ENCODE measurements around the gene GPC2. TPM values are rescaled to one million over a fixed set of nuclear protein-coding genes. Genes with fewer than 3 reads are reported as not detected.
A peak's percentile ranks its signal among the peaks of the same experiment; 100 is the strongest.
"Not testable (repeated sequence)": the region's sequence is repeated elsewhere in the genome, so short reads cannot be mapped to it uniquely, and the experiment has no call there.

GPC2 gene
- polyA plus RNA-seq, 1 donor (not counting 4 experiments of a cell fraction or from before 2014, with no cell fraction given): 0.55 TPM

DNA sequence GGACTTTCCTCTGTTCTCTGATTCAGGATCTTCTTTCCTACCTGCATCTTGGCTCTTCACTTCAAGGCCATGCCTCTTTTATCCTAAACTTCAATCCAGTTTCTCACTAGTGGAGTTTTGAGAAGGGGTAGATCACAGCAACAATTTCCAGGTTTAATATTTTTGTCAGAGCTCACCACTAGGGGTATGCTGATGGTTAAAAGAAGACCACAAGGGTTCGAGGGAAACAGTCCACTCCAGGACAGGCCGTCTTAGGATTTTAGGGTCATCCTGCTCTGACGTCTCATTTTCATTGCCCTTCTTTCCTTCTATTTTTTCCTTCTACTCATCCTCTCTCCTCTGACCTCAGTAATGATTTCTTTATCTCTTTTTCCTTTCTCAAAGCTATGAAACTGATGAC, 11.9 kb upstream of the GPC2 start:
- DNase-seq (ENCODE audit: low read depth, low spot score) (no peak), FAIRE-seq (no peak)
- Histone ChIP-seq H3K4me3 (ENCODE audit: control insufficient read depth in 2 of 3, extremely low read depth in 1 of 3, insufficient read depth in 2 of 3, low read depth in 1 of 3, low read length in 3 of 3) (no peak overlapping the region), H3K9ac (ENCODE audit: control insufficient read depth, extremely low read depth, insufficient read depth, low read length) (no peak overlapping the region), H3K36me3 (ENCODE audit: control insufficient read depth in 2 of 2, extremely low read depth in 1 of 2, insufficient read depth in 2 of 2, low read length in 2 of 2) (no peaks in the 10 kb centered on the region), H2AFZ (ENCODE audit: control insufficient read depth, low read length) (no peak overlapping the region), H3K27me3 (ENCODE audit: control insufficient read depth, extremely low read depth, insufficient read depth, low read length) (no peaks in the 10 kb centered on the region), H3K9me3 (ENCODE audit: control insufficient read depth, low read depth, low read length) (no peaks in the 10 kb centered on the region), H3K4me2 (ENCODE audit: control insufficient read depth, extremely low read depth, insufficient read depth, low read depth, low read length) (no peak overlapping the region), H3K9me1 (ENCODE audit: control insufficient read depth, extremely low read depth, insufficient read depth, low read length) (no peaks in the 10 kb centered on the region), H3K4me1 (ENCODE audit: control insufficient read depth, extremely low read depth, insufficient read depth, low read length) (no peaks in the 10 kb centered on the region), H3K79me2 (ENCODE audit: control insufficient read depth, insufficient read depth, low read length) (no peaks in the 10 kb centered on the region), H3K27ac (ENCODE audit: control insufficient read depth, insufficient read depth, low read length) (no peak overlapping the region), H4K20me1 (ENCODE audit: control insufficient read depth, extremely low read depth, insufficient read depth, low read length) (no peaks in the 10 kb centered on the region)
- TF ChIP-seq EZH2 (IDR thresholded peaks at IDR 0.05; ENCODE audit: low read length): no peak
- TF ChIP-seq CTCF (optimal IDR thresholded peaks at IDR 0.05 in 1 of 3, IDR thresholded peaks at IDR 0.05 in 1 of 3, conservative IDR thresholded peaks at IDR 0.05 in 1 of 3; ENCODE audit: extremely low read depth in 1 of 3, insufficient read depth in 2 of 3, low read length in 3 of 3): peak in 1 of 3 experiments; percentile 9
- dilution Hi-C loops (cut with MboI; ENCODE audit: extremely low pct_ligation_motif_present, low sequenced_read_pairs): no loop called here

DNA sequence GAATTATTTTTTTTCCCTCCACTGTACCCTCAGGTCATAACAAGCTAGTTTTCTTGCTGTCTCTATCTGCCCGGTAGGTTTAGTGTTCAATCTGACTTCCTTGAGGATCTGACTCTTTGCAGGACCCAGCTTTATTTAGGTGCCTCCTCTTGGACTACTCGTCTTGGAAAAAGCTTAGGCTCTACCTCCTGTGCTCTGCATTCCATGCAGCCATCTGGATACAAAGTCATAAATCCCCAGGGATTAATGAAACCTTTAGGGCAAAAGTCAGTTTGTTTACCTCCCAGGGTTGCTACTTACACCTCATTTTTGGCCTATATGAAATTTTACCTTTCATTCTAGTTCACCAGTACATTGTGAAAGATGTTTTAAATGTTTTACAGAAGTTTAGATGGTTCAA, 8.5 kb upstream of the GPC2 start:
- Histone ChIP-seq H3K9me1 (ENCODE audit: control insufficient read depth, extremely low read depth, insufficient read depth, low read length) (no peaks in the 10 kb centered on the region), H3K9ac (ENCODE audit: control insufficient read depth, extremely low read depth, insufficient read depth, low read length) (no peak overlapping the region), H2AFZ (ENCODE audit: control insufficient read depth, low read length) (no peak overlapping the region), H3K27ac (ENCODE audit: control insufficient read depth, insufficient read depth, low read length) (no peak overlapping the region), H3K79me2 (ENCODE audit: control insufficient read depth, insufficient read depth, low read length) (no peaks in the 10 kb centered on the region), H3K4me2 (ENCODE audit: control insufficient read depth, extremely low read depth, insufficient read depth, low read depth, low read length) (no peak overlapping the region), H3K4me3 (ENCODE audit: control insufficient read depth in 2 of 3, extremely low read depth in 1 of 3, insufficient read depth in 2 of 3, low read depth in 1 of 3, low read length in 3 of 3) (no peak overlapping the region), H4K20me1 (ENCODE audit: control insufficient read depth, extremely low read depth, insufficient read depth, low read length) (no peaks in the 10 kb centered on the region), H3K27me3 (ENCODE audit: control insufficient read depth, extremely low read depth, insufficient read depth, low read length) (no peaks in the 10 kb centered on the region), H3K4me1 (ENCODE audit: control insufficient read depth, extremely low read depth, insufficient read depth, low read length) (no peaks in the 10 kb centered on the region), H3K36me3 (ENCODE audit: control insufficient read depth in 2 of 2, extremely low read depth in 1 of 2, insufficient read depth in 2 of 2, low read length in 2 of 2) (no peaks in the 10 kb centered on the region), H3K9me3 (ENCODE audit: control insufficient read depth, low read depth, low read length) (no peaks in the 10 kb centered on the region)
- no peak for TF ChIP-seq EZH2 (IDR thresholded peaks at IDR 0.05; ENCODE audit: low read length)
- TF ChIP-seq CTCF (optimal IDR thresholded peaks at IDR 0.05 in 1 of 3, IDR thresholded peaks at IDR 0.05 in 1 of 3, conservative IDR thresholded peaks at IDR 0.05 in 1 of 3; ENCODE audit: extremely low read depth in 1 of 3, insufficient read depth in 2 of 3, low read length in 3 of 3): no peak
- DNase-seq (ENCODE audit: low read depth, low spot score) (no peak), FAIRE-seq (no peak)
- dilution Hi-C loops (cut with MboI; ENCODE audit: extremely low pct_ligation_motif_present, low sequenced_read_pairs): no loop called here

GRCh38 chr7:100183090-100183489, 5.9 kb upstream of the GPC2 start:
- H3K27ac ChIP-seq (ENCODE audit: control insufficient read depth, insufficient read depth, low read length); FAIRE-seq; H3K9ac ChIP-seq (ENCODE audit: control insufficient read depth, extremely low read depth, insufficient read depth, low read length); H3K4me2 ChIP-seq (ENCODE audit: control insufficient read depth, extremely low read depth, insufficient read depth, low read depth, low read length); dilution Hi-C loops (cut with MboI; ENCODE audit: extremely low pct_ligation_motif_present, low sequenced_read_pairs); H3K79me2 ChIP-seq (ENCODE audit: control insufficient read depth, insufficient read depth, low read length); H3K9me1 ChIP-seq (ENCODE audit: control insufficient read depth, extremely low read depth, insufficient read depth, low read length); H3K27me3 ChIP-seq (ENCODE audit: control insufficient read depth, extremely low read depth, insufficient read depth, low read length); H4K20me1 ChIP-seq (ENCODE audit: control insufficient read depth, extremely low read depth, insufficient read depth, low read length); H3K36me3 ChIP-seq (ENCODE audit: control insufficient read depth in 2 of 2, extremely low read depth in 1 of 2, insufficient read depth in 2 of 2, low read length in 2 of 2); H3K4me1 ChIP-seq (ENCODE audit: control insufficient read depth, extremely low read depth, insufficient read depth, low read length); H3K4me3 ChIP-seq (ENCODE audit: control insufficient read depth in 2 of 3, extremely low read depth in 1 of 3, insufficient read depth in 2 of 3, low read depth in 1 of 3, low read length in 3 of 3); H3K9me3 ChIP-seq (ENCODE audit: control insufficient read depth, low read depth, low read length); H2AFZ ChIP-seq (ENCODE audit: control insufficient read depth, low read length); DNase-seq (ENCODE audit: low read depth, low spot score): not testable (repeated sequence)

- H3K27me3 ChIP-seq (ENCODE audit: control insufficient read depth, extremely low read depth, insufficient read depth, low read length); H3K4me1 ChIP-seq (ENCODE audit: control insufficient read depth, extremely low read depth, insufficient read depth, low read length); H3K79me2 ChIP-seq (ENCODE audit: control insufficient read depth, insufficient read depth, low read length); FAIRE-seq; H2AFZ ChIP-seq (ENCODE audit: control insufficient read depth, low read length); DNase-seq (ENCODE audit: low read depth, low spot score); dilution Hi-C loops (cut with MboI; ENCODE audit: extremely low pct_ligation_motif_present, low sequenced_read_pairs); H3K27ac ChIP-seq (ENCODE audit: control insufficient read depth, insufficient read depth, low read length); H4K20me1 ChIP-seq (ENCODE audit: control insufficient read depth, extremely low read depth, insufficient read depth, low read length); H3K9me1 ChIP-seq (ENCODE audit: control insufficient read depth, extremely low read depth, insufficient read depth, low read length); H3K9me3 ChIP-seq (ENCODE audit: control insufficient read depth, low read depth, low read length); H3K4me3 ChIP-seq (ENCODE audit: control insufficient read depth in 2 of 3, extremely low read depth in 1 of 3, insufficient read depth in 2 of 3, low read depth in 1 of 3, low read length in 3 of 3); H3K4me2 ChIP-seq (ENCODE audit: control insufficient read depth, extremely low read depth, insufficient read depth, low read depth, low read length); H3K36me3 ChIP-seq (ENCODE audit: control insufficient read depth in 2 of 2, extremely low read depth in 1 of 2, insufficient read depth in 2 of 2, low read length in 2 of 2); H3K9ac ChIP-seq (ENCODE audit: control insufficient read depth, extremely low read depth, insufficient read depth, low read length): not testable (repeated sequence)
Observed at GRCh38 chr7:100182616-100183015, 5.4 kb upstream of the GPC2 start.
